HG02763 (cell line): ENCODE data around the gene MMP24OS.

ENCODE experiments used
- ATAC-seq: cut with Tn5 transposase; IDR thresholded peaks from one replicate; pipeline ENCODE4 v1.9.1; 2021; ENCODE audit warnings: mild to moderate bottlenecking, moderate library complexity; ENCODE audit not compliant: unreplicated experiment

MMP24OS gene

GRCh38 chr20:35291654-35292503 is 14.0 kb upstream of the MMP24OS start, which contains the start of gene FAM83C:
TSS of gene FAM83C (minus strand) at chr20:35292425. CDS start at chr20:35292304, 121 bp downstream.
- ATAC-seq, result no peak

GRCh38 chr20:35290887-35291417 is 13.0 kb upstream of the MMP24OS start:
- ATAC-seq, result no peak

GRCh38 chr20:35290186-35290886 is 12.4 kb upstream of the MMP24OS start:
- ATAC-seq, result no peak

- no peak for ATAC-seq
Measured at GRCh38 chr20:35288325-35289060, 10.6 kb upstream of the MMP24OS start.

- no peak for ATAC-seq
Measured at GRCh38 chr20:35287509-35288324, 9.8 kb upstream of the MMP24OS start.

GRCh38 chr20:35286899-35287508 is 9.1 kb upstream of the MMP24OS start:
- no peak for ATAC-seq

GRCh38 chr20:35286077-35286898 is 8.4 kb upstream of the MMP24OS start:
- ATAC-seq, result no peak

- no peak for ATAC-seq
Measured at GRCh38 chr20:35285806-35286076, 7.8 kb upstream of the MMP24OS start.

GRCh38 chr20:35284992-35285805 is 7.3 kb upstream of the MMP24OS start:
- no peak for ATAC-seq

- ATAC-seq, result peak; percentile 69
Measured at GRCh38 chr20:35284267-35284991, 6.5 kb upstream of the MMP24OS start, which contains the start of gene EIF6. TSS of gene EIF6 (minus strand) at chr20:35284772. CDS start at chr20:35284487, 285 bp downstream.

- ATAC-seq, result peak; percentile 27
Measured at GRCh38 chr20:35283441-35284266, 5.7 kb upstream of the MMP24OS start.

GRCh38 chr20:35281506-35282101 is 3.7 kb upstream of the MMP24OS start:
- ATAC-seq, result no peak

- no peak for ATAC-seq
Measured at GRCh38 chr20:35280523-35280922, 2.6 kb upstream of the MMP24OS start.

- no peak for ATAC-seq
Measured at GRCh38 chr20:35279533-35280174, 1.7 kb upstream of the MMP24OS start.

GRCh38 chr20:35279040-35279439 is 1.1 kb upstream of the MMP24OS start:
- no peak for ATAC-seq

GRCh38 chr20:35277127-35277526 is 795 bp downstream of the MMP24OS start:
- ATAC-seq, result no peak
